OCI-LY1 (cell line): ENCODE data around the gene DMAC2L.

Source experiments
- EZH2 ChIP-seq: fragments of 200-600 bp; sonication (generic), shearing (Covaris generic); IDR thresholded peaks from 2 replicates; pipeline ENCODE4 v1.8.0; 2017; ENCODE audit warnings: borderline replicate concordance, mixed run types, mild to moderate bottlenecking, antibody characterized with exemption, low read length, moderate library complexity, mixed read lengths
- TF ChIP-seq, protein P1 (sequence below): fragments of 200-600 bp; sonication (generic), shearing (Covaris generic); IDR thresholded peaks from 2 replicates; pipeline ENCODE4 v1.5.1; 2017; ENCODE audit warnings: mild to moderate bottlenecking, antibody characterized with exemption, low read length, moderate library complexity, mixed read lengths

DNA sequence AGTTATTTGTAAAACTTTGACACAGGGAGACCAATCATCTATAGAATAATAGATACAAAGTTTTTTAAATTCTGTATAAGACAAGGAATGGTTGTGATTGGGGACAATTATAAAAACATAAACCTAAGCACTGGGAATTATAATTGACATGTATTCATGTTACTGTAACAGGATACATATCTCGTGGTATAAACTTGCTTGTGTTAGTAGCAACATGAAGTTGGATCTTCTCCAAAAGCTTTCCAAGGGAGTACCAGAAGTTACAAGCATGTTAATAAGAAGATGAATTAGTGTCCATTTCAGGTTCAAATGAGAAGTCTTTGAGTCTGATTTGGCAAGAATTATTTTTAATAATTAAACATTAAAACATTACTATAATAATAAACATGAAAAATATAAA lies 42.4 kb downstream of the DMAC2L start:
- TF ChIP-seq, protein P1, sequence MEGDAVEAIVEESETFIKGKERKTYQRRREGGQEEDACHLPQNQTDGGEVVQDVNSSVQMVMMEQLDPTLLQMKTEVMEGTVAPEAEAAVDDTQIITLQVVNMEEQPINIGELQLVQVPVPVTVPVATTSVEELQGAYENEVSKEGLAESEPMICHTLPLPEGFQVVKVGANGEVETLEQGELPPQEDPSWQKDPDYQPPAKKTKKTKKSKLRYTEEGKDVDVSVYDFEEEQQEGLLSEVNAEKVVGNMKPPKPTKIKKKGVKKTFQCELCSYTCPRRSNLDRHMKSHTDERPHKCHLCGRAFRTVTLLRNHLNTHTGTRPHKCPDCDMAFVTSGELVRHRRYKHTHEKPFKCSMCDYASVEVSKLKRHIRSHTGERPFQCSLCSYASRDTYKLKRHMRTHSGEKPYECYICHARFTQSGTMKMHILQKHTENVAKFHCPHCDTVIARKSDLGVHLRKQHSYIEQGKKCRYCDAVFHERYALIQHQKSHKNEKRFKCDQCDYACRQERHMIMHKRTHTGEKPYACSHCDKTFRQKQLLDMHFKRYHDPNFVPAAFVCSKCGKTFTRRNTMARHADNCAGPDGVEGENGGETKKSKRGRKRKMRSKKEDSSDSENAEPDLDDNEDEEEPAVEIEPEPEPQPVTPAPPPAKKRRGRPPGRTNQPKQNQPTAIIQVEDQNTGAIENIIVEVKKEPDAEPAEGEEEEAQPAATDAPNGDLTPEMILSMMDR: no peak
- no peak for TF ChIP-seq EZH2
